HG03064 (cell line): Measurements from ENCODE around the gene NBR1.
A peak's percentile ranks its signal among the peaks of the same experiment; 100 is the strongest.
"Not testable (repeated sequence)": the region's sequence is repeated elsewhere in the genome, so short reads cannot be mapped to it uniquely, and the experiment has no call there.

Source experiments
- ATAC-seq: cut with Tn5 transposase; IDR thresholded peaks from one replicate; pipeline ENCODE4 v1.9.1; 2021; ENCODE audit warnings: low read depth; ENCODE audit not compliant: unreplicated experiment

The NBR1 gene

GRCh38 chr17:43170766-43171585 is at the start of gene NBR1:
Gene NBR1, plus strand, starts transcription at chr17:43171214. Its CDS starts 4,586 bp downstream, at chr17:43175800.
- ATAC-seq = peak; percentile 59

- ATAC-seq = peak; percentile 80
These were observed 45.7 kb upstream of the NBR1 start, which contains the start of gene BRCA1 for GRCh38 chr17:43125133-43125966. Gene BRCA1, minus strand, starts transcription at chr17:43125364. Its CDS starts 1,268 bp downstream, at chr17:43124096.

GRCh38 chr17:43125967-43126910 is 44.8 kb upstream of the NBR1 start:
- no peak for ATAC-seq

GRCh38 chr17:43126911-43127290 is 44.1 kb upstream of the NBR1 start:
- ATAC-seq = no peak

- not testable (repeated sequence) for ATAC-seq
These were observed 43.6 kb upstream of the NBR1 start for GRCh38 chr17:43127333-43127876.

- no peak for ATAC-seq
These were observed 41.4 kb upstream of the NBR1 start for GRCh38 chr17:43129671-43130010.

- ATAC-seq = no peak
These were observed 38.9 kb upstream of the NBR1 start for GRCh38 chr17:43132117-43132516.

- ATAC-seq = not testable (repeated sequence)
These were observed 37.6 kb upstream of the NBR1 start for GRCh38 chr17:43133439-43133838.

- no peak for ATAC-seq
These were observed 36.1 kb upstream of the NBR1 start for GRCh38 chr17:43134774-43135453.

- no peak for ATAC-seq
These were observed 35.6 kb upstream of the NBR1 start for GRCh38 chr17:43135454-43135819.

- ATAC-seq = not testable (repeated sequence)
These were observed 34.4 kb upstream of the NBR1 start for GRCh38 chr17:43136574-43136973.

GRCh38 chr17:43138531-43138930 is 32.5 kb upstream of the NBR1 start:
- not testable (repeated sequence) for ATAC-seq

GRCh38 chr17:43140396-43141332 is 30.4 kb upstream of the NBR1 start:
- ATAC-seq = no peak

- no peak for ATAC-seq
These were observed 28.9 kb upstream of the NBR1 start for GRCh38 chr17:43142153-43142552.

GRCh38 chr17:43143201-43143600 is 27.8 kb upstream of the NBR1 start:
- no peak for ATAC-seq

GRCh38 chr17:43146649-43147048 is 24.4 kb upstream of the NBR1 start:
- no peak for ATAC-seq

GRCh38 chr17:43151880-43152456 is 19.0 kb upstream of the NBR1 start:
- no peak for ATAC-seq

GRCh38 chr17:43153197-43153835 is 17.7 kb upstream of the NBR1 start:
- ATAC-seq = not testable (repeated sequence)
